Breast epithelium (tissue), 3 donors: ENCODE data around the gene OR4F6.
"Not testable (repeated sequence)": the region's sequence is repeated elsewhere in the genome, so short reads cannot be mapped to it uniquely, and the experiment has no call there.

Experiments used
- POLR2A ChIP-seq: fragments of 450-650 bp; IDR thresholded peaks from one replicate; pipeline ENCODE4 v1.6.1; 2016; ENCODE audit warnings: antibody characterized with exemption, mild to moderate bottlenecking, moderate library complexity
- POLR2AphosphoS5 ChIP-seq, 3 donors: sonication (generic); formaldehyde crosslinking; IDR thresholded peaks; one replicate each; pipeline ENCODE4 v1.6.1; 2017; ENCODE audit warnings: antibody characterized with exemption in 3 of 3
- TF ChIP-seq, protein P1 (sequence below), 3 donors: fragments of 450-650 bp; IDR thresholded peaks; one replicate each; pipeline ENCODE4 v1.5.1; 2016 to 2017; ENCODE audit warnings: antibody characterized with exemption in 3 of 3, mild to moderate bottlenecking in 3 of 3, moderate library complexity in 3 of 3

DNA sequence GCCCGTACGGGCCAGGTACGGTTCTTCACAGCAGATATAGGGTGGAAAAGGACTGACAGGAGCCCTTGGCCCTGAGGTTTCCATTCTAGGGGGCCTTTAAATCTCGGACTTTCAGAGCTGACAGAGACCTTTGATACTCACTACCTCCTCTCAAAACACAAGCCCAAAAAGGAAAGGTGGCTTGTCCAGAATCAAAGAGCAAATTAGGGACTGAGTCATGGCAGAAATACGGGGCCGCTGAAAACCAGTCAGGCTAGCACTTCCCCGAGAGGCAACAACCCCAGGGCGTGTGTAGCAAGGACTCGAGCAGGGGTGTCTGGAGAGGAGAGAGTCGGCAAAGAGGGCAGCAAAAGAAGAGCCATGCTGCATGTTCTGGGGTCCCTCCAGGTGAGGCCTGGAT is 24.7 kb upstream of the OR4F6 start:
- not testable (repeated sequence) for TF ChIP-seq POLR2A; POLR2AphosphoS5 (IDR thresholded peaks at IDR 0.05)
- TF ChIP-seq, protein P1, sequence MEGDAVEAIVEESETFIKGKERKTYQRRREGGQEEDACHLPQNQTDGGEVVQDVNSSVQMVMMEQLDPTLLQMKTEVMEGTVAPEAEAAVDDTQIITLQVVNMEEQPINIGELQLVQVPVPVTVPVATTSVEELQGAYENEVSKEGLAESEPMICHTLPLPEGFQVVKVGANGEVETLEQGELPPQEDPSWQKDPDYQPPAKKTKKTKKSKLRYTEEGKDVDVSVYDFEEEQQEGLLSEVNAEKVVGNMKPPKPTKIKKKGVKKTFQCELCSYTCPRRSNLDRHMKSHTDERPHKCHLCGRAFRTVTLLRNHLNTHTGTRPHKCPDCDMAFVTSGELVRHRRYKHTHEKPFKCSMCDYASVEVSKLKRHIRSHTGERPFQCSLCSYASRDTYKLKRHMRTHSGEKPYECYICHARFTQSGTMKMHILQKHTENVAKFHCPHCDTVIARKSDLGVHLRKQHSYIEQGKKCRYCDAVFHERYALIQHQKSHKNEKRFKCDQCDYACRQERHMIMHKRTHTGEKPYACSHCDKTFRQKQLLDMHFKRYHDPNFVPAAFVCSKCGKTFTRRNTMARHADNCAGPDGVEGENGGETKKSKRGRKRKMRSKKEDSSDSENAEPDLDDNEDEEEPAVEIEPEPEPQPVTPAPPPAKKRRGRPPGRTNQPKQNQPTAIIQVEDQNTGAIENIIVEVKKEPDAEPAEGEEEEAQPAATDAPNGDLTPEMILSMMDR (IDR thresholded peaks at IDR 0.05): not testable (repeated sequence)
